IPS-18a (cell line): ENCODE measurements around the gene LYPD3.

Source experiments
- H3K27ac ChIP-seq: one replicate; pipeline ENCODE4 v1.5.1; 2013; ENCODE audit warnings: low read length
- H3K27me3 ChIP-seq: one replicate; pipeline ENCODE4 v1.6.1; 2013; ENCODE audit warnings: mild to moderate bottlenecking, low read length; ENCODE audit not compliant: control insufficient read depth, insufficient read depth
- H3K36me3 ChIP-seq: one replicate; pipeline ENCODE4 v1.6.1; 2013; ENCODE audit warnings: low read depth, low read length; ENCODE audit not compliant: control insufficient read depth
- H3K4me1 ChIP-seq: one replicate; pipeline ENCODE4 v1.6.1; 2013; ENCODE audit warnings: low read depth, low read length; ENCODE audit not compliant: control insufficient read depth
- H3K4me3 ChIP-seq: one replicate; pipeline ENCODE4 v1.5.1; 2013; ENCODE audit warnings: low read length
- H3K9ac ChIP-seq: one replicate; pipeline ENCODE4 v1.6.1; 2013; ENCODE audit warnings: mild to moderate bottlenecking, low read length, moderate library complexity
- H3K9me3 ChIP-seq: one replicate; pipeline ENCODE4 v1.6.1; 2013; ENCODE audit warnings: low read depth, low read length; ENCODE audit not compliant: control insufficient read depth

LYPD3 gene

DNA sequence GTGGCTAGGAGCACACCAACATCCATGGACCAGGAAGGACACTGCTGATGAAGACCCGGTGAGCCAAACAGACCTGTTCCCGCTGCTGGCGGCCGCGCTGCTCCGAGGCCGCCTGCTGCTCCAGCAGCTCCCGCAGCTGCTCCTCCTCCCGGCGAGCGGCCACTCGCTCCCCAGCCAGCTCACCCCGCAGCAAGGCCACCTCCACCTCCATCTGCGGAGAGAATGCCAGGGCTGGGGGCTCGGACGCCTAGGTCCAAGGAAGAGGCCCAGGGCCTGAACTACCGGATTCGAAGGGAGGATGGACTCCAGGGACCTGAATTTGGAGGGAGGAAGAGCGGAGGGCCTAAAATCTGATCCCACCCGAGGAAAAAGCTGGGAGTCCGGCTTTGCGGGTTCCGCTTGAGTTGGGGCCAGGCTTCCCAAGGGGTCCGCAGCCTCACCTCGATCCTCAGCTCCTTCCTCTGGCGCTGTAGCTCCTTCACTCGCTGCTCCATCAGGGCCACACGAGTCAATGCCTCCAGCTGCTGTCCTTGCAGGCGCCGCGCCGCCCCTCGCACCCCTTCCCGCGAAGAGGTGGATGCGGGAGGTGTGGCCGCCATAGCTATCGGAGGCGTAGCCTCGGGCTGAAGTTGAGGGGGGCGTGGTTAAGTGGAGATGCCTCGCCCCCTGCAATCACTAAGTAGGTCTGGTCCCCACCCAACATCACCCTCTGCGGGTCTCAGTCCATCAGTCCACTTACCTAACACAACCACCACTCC, 36.4 kb upstream of the LYPD3 start:
- peaks cover 33% of the 10 kb centered on the region for H3K27me3 ChIP-seq
- H3K9ac ChIP-seq = peak overlapping the region; percentile 45
- H3K4me3 ChIP-seq = peak overlapping the region; percentile 75
- no peaks in the 10 kb centered on the region for H3K36me3 ChIP-seq
- peaks cover 4% of the 10 kb centered on the region for H3K4me1 ChIP-seq
- H3K9me3 ChIP-seq = no peaks in the 10 kb centered on the region
- H3K27ac ChIP-seq = no peak overlapping the region

DNA sequence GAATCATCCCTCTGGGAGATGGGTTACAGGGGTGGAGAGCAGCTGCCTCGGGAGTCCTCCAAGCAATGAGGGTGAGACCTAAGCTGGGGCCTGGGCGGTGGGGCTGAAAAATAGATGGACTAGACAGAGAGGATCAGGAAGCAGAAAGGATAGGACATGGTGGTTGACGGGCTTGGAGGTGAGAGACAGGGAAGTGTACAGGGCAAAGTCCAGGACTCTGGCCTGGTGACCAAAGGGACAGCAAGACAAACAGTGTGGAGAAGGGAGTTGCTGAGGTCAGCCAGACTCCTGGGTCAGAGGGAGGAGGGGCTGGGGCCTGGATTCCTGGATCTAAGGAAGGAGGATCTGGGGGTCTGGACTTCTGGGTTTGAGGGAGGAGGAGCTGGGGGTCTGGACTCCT, 33.6 kb upstream of the LYPD3 start:
- Histone ChIP-seq H3K36me3 (no peaks in the 10 kb centered on the region), H3K4me3 (no peak overlapping the region), H3K27ac (no peak overlapping the region), H3K9ac (no peak overlapping the region), H3K27me3 (peaks cover 29% of the 10 kb centered on the region), H3K4me1 (peaks cover 4% of the 10 kb centered on the region), H3K9me3 (no peaks in the 10 kb centered on the region)

- H3K27ac ChIP-seq = no peak overlapping the region
- H3K9ac ChIP-seq = no peak overlapping the region
- no peak overlapping the region for H3K4me3 ChIP-seq
- no peaks in the 10 kb centered on the region for H3K36me3 ChIP-seq
- peaks cover 24% of the 10 kb centered on the region for H3K27me3 ChIP-seq
- no peaks in the 10 kb centered on the region for H3K9me3 ChIP-seq
- H3K4me1 ChIP-seq = peaks cover 1% of the 10 kb centered on the region
Measured at GRCh38 chr19:43498233-43498842, 32.9 kb upstream of the LYPD3 start.

- no peak overlapping the region for H3K4me3 ChIP-seq
- no peaks in the 10 kb centered on the region for H3K9me3 ChIP-seq
- H3K9ac ChIP-seq = no peak overlapping the region
- no peaks in the 10 kb centered on the region for H3K36me3 ChIP-seq
- H3K27me3 ChIP-seq = peaks cover 10% of the 10 kb centered on the region
- H3K27ac ChIP-seq = no peak overlapping the region
- no peaks in the 10 kb centered on the region for H3K4me1 ChIP-seq
Measured at GRCh38 chr19:43496960-43497359, 31.6 kb upstream of the LYPD3 start.

- Histone ChIP-seq H3K4me1 (no peaks in the 10 kb centered on the region), H3K4me3 (no peak overlapping the region), H3K27ac (no peak overlapping the region), H3K9ac (no peak overlapping the region), H3K9me3 (no peaks in the 10 kb centered on the region), H3K36me3 (no peaks in the 10 kb centered on the region), H3K27me3 (no peaks in the 10 kb centered on the region)
Measured at GRCh38 chr19:43495082-43495481, 29.7 kb upstream of the LYPD3 start.

GRCh38 chr19:43490759-43491158, 25.4 kb upstream of the LYPD3 start:
- no peak overlapping the region for H3K9ac ChIP-seq
- H3K4me3 ChIP-seq = no peak overlapping the region
- no peaks in the 10 kb centered on the region for H3K4me1 ChIP-seq
- no peak overlapping the region for H3K27ac ChIP-seq
- no peaks in the 10 kb centered on the region for H3K27me3 ChIP-seq
- no peaks in the 10 kb centered on the region for H3K36me3 ChIP-seq
- no peaks in the 10 kb centered on the region for H3K9me3 ChIP-seq

- no peaks in the 10 kb centered on the region for H3K36me3 ChIP-seq
- H3K9ac ChIP-seq = no peak overlapping the region
- H3K9me3 ChIP-seq = no peaks in the 10 kb centered on the region
- H3K27ac ChIP-seq = no peak overlapping the region
- no peaks in the 10 kb centered on the region for H3K27me3 ChIP-seq
- H3K4me1 ChIP-seq = no peaks in the 10 kb centered on the region
- no peak overlapping the region for H3K4me3 ChIP-seq
Measured at GRCh38 chr19:43489979-43490599, 24.7 kb upstream of the LYPD3 start.

GRCh38 chr19:43489310-43489709, 23.9 kb upstream of the LYPD3 start:
- Histone ChIP-seq H3K4me1 (no peaks in the 10 kb centered on the region), H3K4me3 (no peak overlapping the region)

GRCh38 chr19:43488179-43488578, 22.8 kb upstream of the LYPD3 start:
- Histone ChIP-seq H3K36me3 (no peaks in the 10 kb centered on the region), H3K27ac (no peak overlapping the region), H3K9me3 (no peaks in the 10 kb centered on the region), H3K9ac (no peak overlapping the region), H3K27me3 (no peaks in the 10 kb centered on the region), H3K4me3 (no peak overlapping the region), H3K4me1 (no peaks in the 10 kb centered on the region)

More at GRCh38 chr19:43489310-43489709, 23.9 kb upstream of the LYPD3 start:
- Histone ChIP-seq H3K27me3 (no peaks in the 10 kb centered on the region), H3K9me3 (no peaks in the 10 kb centered on the region), H3K9ac (no peak overlapping the region), H3K36me3 (no peaks in the 10 kb centered on the region), H3K27ac (no peak overlapping the region)

DNA sequence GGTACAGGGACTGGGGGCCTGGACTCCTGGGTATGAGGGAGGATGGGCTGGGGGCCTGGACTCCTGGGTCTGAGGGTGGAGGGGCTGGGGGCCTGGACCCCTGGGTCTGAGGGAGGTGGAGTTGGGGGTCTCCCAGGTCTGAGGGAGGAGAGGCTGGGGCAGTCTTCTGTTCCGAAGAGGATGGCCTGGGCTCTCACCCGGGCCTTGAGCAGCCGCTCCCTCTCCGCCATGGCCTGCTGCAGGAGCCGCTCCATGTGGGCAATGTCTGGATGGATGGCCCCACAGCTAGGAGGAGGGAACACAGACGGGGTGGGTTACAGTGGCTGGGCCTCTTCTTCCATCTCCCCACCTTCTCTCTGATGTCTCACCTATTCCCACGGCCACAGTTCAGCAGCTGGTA, 21.0 kb upstream of the LYPD3 start:
- no peak overlapping the region for H3K9ac ChIP-seq

DNA sequence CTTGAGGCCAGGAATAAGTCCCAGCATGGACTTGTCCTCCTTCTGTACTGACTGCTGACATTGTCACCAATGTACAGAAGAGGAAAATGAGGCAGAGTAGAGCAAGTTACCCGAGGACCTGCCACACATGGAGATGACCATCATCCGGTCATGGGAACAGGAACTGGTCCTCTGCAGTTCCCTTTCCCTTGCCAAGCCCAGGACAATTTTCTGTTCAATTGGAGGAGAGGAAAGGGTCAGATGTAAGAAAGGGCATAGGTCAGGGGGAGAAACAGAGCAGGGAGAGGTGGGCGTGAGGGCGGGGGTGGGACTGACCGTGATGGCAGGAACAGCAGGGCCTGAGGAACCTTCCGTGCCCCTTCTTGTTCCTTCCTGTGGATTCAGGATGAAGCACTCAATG, 20.5 kb upstream of the LYPD3 start:
- no peaks in the 10 kb centered on the region for H3K36me3 ChIP-seq
- H3K4me1 ChIP-seq = no peaks in the 10 kb centered on the region
- H3K9me3 ChIP-seq = no peaks in the 10 kb centered on the region
- no peak overlapping the region for H3K9ac ChIP-seq
- no peak overlapping the region for H3K27ac ChIP-seq
- H3K27me3 ChIP-seq = no peaks in the 10 kb centered on the region
- no peak overlapping the region for H3K4me3 ChIP-seq

More for the DNA sequence above, 21.0 kb upstream of the LYPD3 start:
- no peaks in the 10 kb centered on the region for H3K4me1 ChIP-seq
- H3K27me3 ChIP-seq = no peaks in the 10 kb centered on the region
- H3K27ac ChIP-seq = no peak overlapping the region
- H3K9me3 ChIP-seq = no peaks in the 10 kb centered on the region
- H3K4me3 ChIP-seq = no peak overlapping the region
- H3K36me3 ChIP-seq = no peaks in the 10 kb centered on the region
